ENCODE data around the gene CD200.

DNA sequence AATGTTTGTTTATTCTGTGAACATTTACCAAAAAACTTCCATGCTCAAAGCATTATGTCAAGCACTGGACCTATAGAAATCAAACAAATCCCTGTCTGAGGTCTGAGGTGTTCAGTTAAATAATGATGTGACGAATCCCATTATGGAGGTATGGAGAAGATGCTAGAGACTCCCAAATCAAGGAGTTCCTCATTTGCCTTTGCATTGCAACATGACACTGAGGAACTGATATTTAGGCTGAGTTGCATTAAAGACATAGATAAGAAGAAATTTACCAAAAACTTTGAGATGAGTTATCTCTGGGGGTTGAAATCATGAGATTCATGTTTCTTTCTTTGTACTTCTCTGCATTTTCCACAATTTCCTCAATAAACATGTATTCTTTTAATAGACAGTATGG lies 16.0 kb downstream of the CD200 start:
- TF ChIP-seq, protein P1, sequence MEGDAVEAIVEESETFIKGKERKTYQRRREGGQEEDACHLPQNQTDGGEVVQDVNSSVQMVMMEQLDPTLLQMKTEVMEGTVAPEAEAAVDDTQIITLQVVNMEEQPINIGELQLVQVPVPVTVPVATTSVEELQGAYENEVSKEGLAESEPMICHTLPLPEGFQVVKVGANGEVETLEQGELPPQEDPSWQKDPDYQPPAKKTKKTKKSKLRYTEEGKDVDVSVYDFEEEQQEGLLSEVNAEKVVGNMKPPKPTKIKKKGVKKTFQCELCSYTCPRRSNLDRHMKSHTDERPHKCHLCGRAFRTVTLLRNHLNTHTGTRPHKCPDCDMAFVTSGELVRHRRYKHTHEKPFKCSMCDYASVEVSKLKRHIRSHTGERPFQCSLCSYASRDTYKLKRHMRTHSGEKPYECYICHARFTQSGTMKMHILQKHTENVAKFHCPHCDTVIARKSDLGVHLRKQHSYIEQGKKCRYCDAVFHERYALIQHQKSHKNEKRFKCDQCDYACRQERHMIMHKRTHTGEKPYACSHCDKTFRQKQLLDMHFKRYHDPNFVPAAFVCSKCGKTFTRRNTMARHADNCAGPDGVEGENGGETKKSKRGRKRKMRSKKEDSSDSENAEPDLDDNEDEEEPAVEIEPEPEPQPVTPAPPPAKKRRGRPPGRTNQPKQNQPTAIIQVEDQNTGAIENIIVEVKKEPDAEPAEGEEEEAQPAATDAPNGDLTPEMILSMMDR (IDR thresholded peaks at IDR 0.05), result no peak
- TF ChIP-seq POLR2A (IDR thresholded peaks at IDR 0.05), result no peak

All from body of pancreas (tissue), 4 donors.